ENCODE results near the gene ARHGAP25. TPM values are rescaled to one million over a fixed set of nuclear protein-coding genes. Genes with fewer than 3 reads are reported as not detected.
"Not testable (repeated sequence)": the region's sequence is repeated elsewhere in the genome, so short reads cannot be mapped to it uniquely, and the experiment has no call there.

The ARHGAP25 gene
- total RNA-seq, 2 donors from 2014 or later, result 6.8 to 11.0 TPM

- intact Hi-C loops (cut with DNase I), result no loop called here
- DNase-seq (peak; percentile 72), ATAC-seq (peak; percentile 87 to 89)
Measured at GRCh38 chr2:68774569-68775271, 40.1 kb downstream of the ARHGAP25 start.

- peak; percentile 8 to 10 for ATAC-seq
- intact Hi-C loops (cut with DNase I), result no loop called here
- no peak for DNase-seq
Measured at GRCh38 chr2:68775272-68775842, 40.7 kb downstream of the ARHGAP25 start.

- no peak for ATAC-seq
- intact Hi-C loops (cut with DNase I), result no loop called here
- DNase-seq, result no peak
Measured at GRCh38 chr2:68776124-68776523, 41.5 kb downstream of the ARHGAP25 start.

- no peak for ATAC-seq
- intact Hi-C loops (cut with DNase I), result no loop called here
- no peak for DNase-seq
Measured at GRCh38 chr2:68779595-68779994, 45.0 kb downstream of the ARHGAP25 start.

- intact Hi-C loops (cut with DNase I), result no loop called here
- no peak for ATAC-seq
- no peak for DNase-seq
Measured at GRCh38 chr2:68784188-68784587, 49.6 kb downstream of the ARHGAP25 start.

GRCh38 chr2:68784915-68785314 is 50.3 kb downstream of the ARHGAP25 start:
- no peak for DNase-seq
- peak; percentile 50 to 53 for ATAC-seq

GRCh38 chr2:68787356-68787755 is 52.7 kb downstream of the ARHGAP25 start:
- intact Hi-C loops (cut with DNase I), result no loop called here
- ATAC-seq, result no peak
- DNase-seq, result no peak

More at GRCh38 chr2:68784915-68785314, 50.3 kb downstream of the ARHGAP25 start:
- intact Hi-C loops (cut with DNase I), result no loop called here

- DNase-seq, result no peak
- intact Hi-C loops (cut with DNase I), result no loop called here
Measured at GRCh38 chr2:68789603-68790002, 55.0 kb downstream of the ARHGAP25 start.

GRCh38 chr2:68790600-68790999 is 56.0 kb downstream of the ARHGAP25 start:
- no peak for ATAC-seq
- intact Hi-C loops (cut with DNase I), result no loop called here
- no peak for DNase-seq

More at GRCh38 chr2:68789603-68790002, 55.0 kb downstream of the ARHGAP25 start:
- ATAC-seq, result no peak

GRCh38 chr2:68791914-68792313 is 57.3 kb downstream of the ARHGAP25 start:
- intact Hi-C loops (cut with DNase I), result no loop called here
- no peak for DNase-seq
- ATAC-seq, result no peak

GRCh38 chr2:68792751-68793150 is 58.1 kb downstream of the ARHGAP25 start:
- DNase-seq, result no peak
- intact Hi-C loops (cut with DNase I), result no loop called here
- ATAC-seq, result no peak

GRCh38 chr2:68796295-68796905 is 61.8 kb downstream of the ARHGAP25 start:
- intact Hi-C loops (cut with DNase I), result no loop called here
- ATAC-seq (no peak), DNase-seq (no peak)

- no peak for DNase-seq
- intact Hi-C loops (cut with DNase I), result no loop called here
- peak in 1 of 2 donors; percentile 14 for ATAC-seq
Measured at GRCh38 chr2:68798569-68798968, 64.0 kb downstream of the ARHGAP25 start.

GRCh38 chr2:68799140-68800026 is 64.8 kb downstream of the ARHGAP25 start:
- no peak for ATAC-seq
- DNase-seq, result no peak
- intact Hi-C loops (cut with DNase I), result no loop called here

GRCh38 chr2:68800027-68800401 is 65.4 kb downstream of the ARHGAP25 start:
- no peak for ATAC-seq
- intact Hi-C loops (cut with DNase I), result no loop called here

GRCh38 chr2:68800517-68800916 is 65.9 kb downstream of the ARHGAP25 start:
- ATAC-seq, result no peak
- intact Hi-C loops (cut with DNase I), result no loop called here

More at GRCh38 chr2:68800027-68800401, 65.4 kb downstream of the ARHGAP25 start:
- no peak for DNase-seq

GRCh38 chr2:68802161-68802560 is 67.5 kb downstream of the ARHGAP25 start:
- not testable (repeated sequence) for ATAC-seq

More at GRCh38 chr2:68800517-68800916, 65.9 kb downstream of the ARHGAP25 start:
- no peak for DNase-seq

GRCh38 chr2:68805025-68805424 is 70.4 kb downstream of the ARHGAP25 start:
- DNase-seq (no peak), ATAC-seq (no peak)
- intact Hi-C loops (cut with DNase I), result no loop called here

More at GRCh38 chr2:68802161-68802560, 67.5 kb downstream of the ARHGAP25 start:
- intact Hi-C loops (cut with DNase I); DNase-seq: not testable (repeated sequence)

GRCh38 chr2:68806511-68807109 is 72.0 kb downstream of the ARHGAP25 start:
- ATAC-seq (no peak), DNase-seq (no peak)
- intact Hi-C loops (cut with DNase I), result no loop called here
